NCI-H1417 (cell line): ENCODE results near the gene LRP8.

Experiments used
- DNase-seq, 3 experiments: peaks; one replicate each; lab custom pipeline; 2025; lab: John Stamatoyannopoulos, UW

Gene LRP8

DNA sequence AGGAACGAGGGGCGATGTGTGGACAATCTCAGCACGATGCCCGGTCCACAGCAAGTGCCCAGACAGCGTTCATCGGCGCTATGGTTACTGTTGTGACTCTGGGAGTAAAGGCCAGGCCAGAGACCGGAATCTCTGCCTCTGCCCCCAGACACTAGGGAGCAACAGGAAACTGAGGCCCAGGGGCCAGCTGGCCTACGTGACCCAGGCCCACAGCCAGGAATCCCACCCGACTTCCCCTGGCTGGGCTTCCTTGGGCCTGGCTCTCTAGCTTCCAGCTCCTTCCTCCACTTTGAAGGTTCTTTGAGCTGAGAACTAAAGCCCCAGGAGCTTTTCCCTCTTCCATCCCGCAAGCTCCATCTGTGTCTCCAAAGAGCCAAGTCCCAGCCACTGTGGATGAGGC is 4.6 kb downstream of the LRP8 start:
- no peak for DNase-seq

DNA sequence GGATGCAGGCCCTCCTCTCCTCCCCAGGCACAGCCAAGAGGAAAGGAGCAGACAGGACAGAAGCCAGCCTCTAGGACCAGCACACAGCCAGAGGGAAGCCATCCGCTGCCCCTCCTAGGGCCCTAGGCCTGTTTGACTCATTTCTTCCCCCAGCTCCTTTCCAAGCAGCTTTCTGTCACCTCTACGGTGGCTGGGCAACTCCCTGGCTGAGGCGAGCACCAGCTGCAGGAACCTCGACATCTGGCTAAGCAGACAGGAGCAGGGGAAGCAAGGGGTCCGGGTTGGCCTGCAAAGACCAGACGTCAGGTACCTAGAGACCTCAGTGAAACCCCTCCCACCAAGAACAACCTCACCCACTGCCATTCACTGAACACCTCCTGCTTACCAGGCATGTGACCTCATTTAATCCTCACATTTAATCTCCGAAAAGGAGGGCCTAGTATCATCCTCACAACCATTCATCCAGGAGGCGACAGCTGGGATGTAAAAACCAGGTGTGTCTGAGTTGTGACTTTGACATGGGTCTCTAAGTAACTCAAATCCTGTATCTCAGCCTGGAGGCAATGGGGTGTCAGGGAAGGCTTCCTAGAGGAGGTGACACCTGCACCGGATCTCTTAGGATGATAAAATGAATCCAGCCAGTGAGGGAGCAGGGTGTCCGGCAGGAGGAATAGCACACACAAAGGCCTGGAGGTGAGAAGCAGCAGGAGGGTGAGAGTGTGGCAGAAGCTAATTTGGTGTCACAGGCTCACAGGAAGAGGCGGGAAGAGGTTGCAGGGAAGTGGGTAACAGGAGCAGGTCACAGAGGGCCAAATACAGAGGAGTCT is 5.9 kb downstream of the LRP8 start:
- no peak for DNase-seq

DNA sequence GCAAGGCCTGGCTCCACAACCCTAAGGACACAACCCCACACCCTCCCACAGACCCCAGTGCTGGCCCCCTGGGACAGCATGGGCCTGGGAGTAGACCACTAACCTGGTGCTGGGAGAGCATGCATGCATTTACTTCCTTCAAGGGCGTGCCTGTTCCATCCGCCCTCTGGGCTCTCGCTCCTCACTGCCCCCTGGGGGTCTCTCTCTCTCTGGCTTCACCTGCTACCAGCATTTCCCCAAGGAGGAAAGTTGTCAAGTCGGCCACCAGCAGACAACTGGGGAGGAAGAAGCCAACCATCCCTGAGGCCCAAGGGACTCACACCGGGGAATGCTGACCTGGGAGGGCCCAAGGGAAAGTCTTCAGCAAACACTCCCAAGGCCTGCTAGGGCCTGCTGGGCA is 6.5 kb downstream of the LRP8 start:
- DNase-seq, result no peak

DNA sequence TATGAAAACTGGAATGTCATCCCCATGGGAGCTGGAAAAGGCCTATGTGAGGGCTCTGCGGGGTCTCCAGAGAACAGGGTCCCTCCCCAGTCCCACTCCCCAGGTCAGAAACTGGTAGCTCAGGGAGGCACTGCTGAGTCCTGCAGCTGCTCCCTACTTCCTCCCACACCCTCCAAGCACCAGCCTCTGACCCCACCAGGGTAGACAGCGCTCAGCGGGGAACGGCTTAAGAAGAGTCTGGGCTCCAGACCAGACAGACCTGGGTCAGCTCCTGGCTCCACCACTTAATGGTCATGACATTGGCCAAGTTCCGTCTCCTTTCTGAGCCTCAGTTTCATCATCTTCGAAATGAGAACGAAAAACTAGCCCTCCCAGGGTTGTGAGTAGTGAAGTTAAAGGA is 7.2 kb downstream of the LRP8 start:
- DNase-seq, result no peak

DNA sequence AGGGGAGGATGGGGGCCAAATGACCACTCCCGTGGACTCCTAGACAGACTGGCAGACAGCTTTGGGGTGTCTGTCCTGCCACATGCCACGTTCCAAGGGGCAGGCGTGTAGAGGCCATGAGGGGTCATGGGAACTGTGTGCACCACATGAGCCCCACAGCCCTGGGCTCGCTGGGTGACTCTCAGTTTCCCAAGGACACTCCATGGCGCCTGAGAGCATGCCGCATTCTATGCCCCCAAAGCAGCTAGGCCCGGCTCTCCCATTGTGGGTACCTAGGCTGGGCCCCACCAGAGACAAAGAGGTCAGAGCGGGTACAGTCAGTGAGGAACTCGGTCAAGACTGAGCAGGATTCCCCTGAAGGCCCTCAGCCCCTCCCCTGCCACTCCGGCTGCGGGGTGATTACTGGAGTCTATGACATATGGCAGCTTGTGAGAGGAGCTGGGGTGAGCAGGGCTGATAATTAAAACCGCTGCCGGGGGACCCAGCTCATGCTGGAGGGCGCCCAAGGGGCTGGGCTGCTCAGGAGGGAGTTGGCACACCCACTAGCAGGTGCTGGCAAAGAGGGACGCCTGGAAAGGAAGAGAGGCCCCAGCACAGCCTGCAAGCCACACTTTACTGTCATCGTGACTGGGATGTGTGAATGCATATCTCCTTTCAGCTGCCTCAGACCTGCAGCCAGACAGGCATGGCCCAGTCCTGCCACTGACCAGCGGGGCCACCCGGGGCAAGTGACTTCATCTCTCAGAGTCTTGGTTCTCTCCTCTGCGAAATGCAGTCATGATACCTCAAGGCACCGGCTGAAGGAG is 8.4 kb downstream of the LRP8 start:
- peak in 1 of 3 experiments; percentile 30 for DNase-seq

DNA sequence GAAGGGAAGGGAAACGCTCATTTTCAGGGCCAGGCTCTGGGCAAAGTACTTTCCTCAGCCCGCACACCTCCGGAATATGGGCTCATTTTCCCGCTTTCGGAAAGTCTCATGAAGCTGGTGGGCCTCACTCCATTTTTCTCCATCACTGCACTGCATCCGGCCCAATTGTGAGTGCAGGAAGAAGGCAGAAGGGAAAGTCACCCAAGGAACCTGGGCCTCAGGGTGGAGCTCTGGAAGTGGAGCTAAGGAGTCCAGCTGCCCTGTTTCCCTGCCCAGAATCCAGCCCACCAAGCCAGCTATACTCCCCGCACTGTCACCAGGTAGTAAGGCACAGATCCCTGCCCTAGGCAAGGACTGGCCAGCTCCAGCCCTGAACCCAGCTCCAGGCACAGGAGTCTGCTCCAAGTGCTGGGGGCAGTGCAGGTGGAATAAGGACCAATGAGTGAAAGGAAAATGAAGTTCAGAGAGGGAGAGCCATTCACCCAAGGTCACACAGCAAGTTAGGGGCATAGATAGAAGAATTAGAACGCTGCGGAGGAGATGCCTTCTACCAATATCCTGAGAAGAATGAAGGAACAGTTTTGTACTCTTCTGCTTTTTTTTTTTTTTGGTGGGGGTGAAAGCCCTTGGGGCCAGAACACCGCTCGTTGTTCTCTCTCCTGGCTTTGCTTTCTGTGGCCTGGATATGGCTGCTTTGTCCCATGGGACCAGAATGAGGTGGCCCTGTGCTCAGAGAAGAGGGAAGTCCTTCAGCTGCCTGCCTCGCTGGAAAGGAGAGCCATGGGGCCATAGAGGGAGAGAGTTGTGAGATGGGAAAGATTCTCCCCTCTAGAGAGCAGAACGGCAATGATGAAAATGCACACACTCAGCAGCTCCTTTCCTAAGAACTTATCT is 10.0 kb downstream of the LRP8 start:
- no peak for DNase-seq

DNA sequence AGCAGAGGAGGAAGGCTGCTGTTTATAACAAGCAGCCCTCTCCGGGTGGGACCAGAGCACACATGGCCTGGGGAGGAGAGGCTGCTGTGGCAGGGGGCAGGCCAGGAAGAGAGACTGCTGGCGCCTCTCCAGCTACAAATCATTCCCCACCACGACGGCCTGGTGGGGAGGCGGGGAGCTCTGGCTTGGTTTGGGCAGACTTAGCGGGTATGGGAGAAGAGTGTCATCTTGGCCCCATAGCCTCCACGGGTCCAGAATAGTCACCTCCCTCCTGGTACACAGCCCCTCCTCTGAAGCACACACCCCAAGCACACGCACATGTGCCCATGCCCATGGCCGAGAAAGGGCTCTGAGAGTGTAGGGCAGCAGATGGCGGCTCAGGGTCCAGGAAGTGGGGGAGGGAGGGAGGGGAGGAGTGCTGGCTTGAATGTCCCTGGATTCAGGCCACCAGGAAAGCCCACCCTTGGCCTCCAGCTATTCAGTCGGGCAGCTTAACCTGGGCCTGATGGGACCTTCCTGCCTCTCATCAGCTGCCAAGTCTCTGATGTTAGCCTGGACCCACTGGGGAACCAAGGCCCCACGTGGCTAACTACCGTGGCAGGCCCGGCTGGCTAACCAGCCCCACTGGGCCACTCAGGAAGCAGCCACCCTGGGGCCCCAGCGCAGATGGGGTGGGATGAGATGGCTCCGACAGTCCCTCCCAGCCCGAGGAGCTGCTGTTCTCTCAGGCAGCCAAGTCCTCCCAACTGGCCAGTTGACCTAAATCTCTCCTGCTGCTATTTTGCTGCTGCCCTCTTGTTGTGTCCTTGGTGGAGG is 10.9 kb downstream of the LRP8 start:
- DNase-seq, result peak in 1 of 3 experiments; percentile 6

DNA sequence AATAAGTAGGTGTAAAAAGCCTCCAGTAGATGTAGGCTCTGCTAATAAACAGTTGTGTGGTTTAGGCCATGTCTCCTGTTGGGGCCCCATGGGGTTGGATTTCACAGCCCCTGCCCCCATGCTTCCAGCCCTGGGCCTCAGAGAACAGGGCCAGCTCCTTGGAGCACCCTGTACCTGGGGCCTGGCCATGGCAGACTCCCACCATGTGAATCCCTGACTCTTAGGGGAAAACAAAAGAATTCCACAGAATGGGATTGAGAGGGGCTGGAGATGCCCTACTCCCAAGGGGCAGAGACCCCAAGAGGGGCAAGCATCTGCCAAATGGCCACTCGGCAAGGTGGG is 11.5 kb downstream of the LRP8 start:
- DNase-seq, result no peak

DNA sequence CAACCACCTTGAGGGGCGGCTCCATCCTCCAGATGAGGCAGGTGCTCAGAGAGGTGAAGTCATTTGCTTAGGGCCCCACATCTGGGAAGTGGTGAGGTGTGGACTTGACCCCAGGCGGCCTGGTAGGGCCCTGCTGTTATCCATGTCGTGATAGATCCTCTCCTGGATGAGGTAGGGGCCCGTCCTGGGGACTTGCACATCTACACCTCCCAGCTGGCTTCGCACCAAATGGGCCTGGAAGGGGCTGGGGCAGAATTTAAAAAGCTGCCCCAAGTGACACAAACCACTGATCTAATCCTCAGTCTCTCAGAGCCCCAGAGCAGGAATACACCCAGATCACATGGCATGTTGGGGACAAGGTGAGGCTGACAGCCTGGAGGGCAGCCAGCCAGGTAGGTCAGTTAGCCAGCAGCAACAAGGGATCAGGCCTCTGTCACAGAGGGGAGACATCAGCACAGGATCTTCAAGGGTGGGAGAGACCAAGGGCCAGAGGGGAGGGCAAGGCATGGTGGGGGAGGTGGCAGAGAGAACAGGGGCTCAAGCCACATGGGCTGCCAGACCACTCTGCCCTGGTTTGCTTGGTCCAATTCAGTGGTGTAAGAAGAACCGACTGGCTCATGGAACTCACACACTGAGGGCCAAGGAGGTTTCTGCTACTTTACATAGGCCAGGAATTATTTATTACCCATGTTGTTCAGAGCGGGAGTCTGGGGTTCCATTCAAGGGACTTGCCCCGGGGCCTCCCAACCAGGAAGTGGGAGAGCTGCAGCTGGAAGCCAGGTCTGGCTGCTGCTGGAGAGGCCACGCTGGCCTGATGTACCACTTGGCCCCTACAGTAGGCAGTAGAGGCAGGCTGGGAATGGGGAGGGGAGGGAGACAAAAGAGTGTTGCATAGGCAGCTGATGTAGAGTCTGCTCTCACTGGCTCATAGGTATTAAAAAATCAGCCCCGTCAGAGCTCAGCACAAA is 12.1 kb downstream of the LRP8 start:
- no peak for DNase-seq

DNA sequence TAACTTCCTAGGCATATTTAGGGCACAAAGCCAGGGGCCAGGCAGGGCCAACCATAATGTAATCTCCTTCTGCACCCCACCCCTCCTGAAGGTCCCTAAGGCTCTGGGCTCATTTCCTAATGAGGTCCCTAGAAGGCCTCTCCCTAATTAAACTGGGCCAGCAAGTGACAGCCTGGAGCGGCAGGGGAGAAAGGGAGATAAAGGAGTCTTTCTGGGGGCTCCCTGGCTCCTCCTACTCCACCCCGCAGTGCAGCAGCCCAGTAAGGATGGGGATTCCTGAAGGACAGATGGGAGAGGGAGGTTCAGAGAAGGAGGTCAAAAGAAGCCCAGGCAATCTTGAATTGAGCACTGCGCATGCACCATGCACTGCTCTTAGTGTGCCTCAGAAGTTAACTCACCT is 12.8 kb downstream of the LRP8 start:
- DNase-seq, result no peak

DNA sequence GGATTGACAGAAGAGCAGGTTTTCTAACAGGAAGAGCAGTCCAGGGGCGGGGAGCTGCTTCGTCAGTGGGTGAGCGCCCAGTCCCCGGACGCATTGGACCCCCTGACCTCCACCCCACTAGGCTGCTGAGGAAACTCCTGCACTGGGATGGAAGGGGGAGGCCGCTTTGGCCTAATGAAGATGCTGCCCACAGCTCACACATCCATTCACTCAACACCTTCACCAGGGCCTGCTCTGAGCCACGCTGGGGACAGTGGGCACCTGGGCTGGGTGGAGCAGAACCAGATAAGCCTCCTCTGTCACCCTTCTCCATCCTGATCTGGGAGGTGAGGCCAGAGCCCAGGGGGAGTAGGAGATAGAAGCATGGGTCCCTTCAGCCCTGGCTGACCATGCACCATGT is 13.3 kb downstream of the LRP8 start:
- no peak for DNase-seq

DNA sequence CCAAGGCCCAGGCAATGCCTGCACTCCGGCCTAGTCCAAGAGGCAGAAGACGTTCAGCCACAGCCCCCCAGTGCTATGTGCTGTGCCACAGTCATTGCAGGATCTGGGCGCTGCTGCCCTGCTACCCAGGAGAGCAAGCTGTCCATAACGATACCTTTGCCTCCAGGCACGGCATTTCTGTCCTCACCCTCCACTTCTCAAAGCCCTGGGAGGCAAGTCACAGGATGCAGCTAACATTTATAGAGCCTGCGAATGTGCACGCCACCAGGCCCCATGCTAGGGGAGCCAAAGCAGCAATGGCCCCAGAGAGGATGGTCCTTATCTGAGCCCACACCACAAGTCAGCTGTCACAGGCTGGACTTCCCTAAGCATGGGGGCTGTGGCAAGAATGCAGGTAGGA is 13.8 kb downstream of the LRP8 start:
- DNase-seq, result no peak

DNA sequence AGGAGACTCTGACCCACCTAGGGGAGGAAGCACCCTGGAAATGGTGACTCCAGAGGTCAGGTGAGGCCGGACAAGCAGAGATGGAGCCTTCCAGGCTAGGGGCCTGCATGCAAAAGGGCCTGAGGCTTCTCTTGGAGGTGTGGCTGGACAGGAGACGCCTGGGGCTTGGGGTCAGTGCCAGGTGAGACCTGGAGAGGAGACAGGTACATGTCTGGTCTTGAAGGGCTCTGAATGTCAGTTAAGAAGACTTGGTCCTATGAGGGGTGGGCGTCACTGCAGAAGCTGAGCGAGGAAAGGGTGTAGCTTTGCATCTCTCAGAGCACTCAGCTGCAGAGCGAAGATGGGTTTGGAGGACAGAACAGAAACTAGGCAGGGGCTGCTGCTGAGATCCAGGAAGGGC is 14.3 kb downstream of the LRP8 start:
- no peak for DNase-seq

DNA sequence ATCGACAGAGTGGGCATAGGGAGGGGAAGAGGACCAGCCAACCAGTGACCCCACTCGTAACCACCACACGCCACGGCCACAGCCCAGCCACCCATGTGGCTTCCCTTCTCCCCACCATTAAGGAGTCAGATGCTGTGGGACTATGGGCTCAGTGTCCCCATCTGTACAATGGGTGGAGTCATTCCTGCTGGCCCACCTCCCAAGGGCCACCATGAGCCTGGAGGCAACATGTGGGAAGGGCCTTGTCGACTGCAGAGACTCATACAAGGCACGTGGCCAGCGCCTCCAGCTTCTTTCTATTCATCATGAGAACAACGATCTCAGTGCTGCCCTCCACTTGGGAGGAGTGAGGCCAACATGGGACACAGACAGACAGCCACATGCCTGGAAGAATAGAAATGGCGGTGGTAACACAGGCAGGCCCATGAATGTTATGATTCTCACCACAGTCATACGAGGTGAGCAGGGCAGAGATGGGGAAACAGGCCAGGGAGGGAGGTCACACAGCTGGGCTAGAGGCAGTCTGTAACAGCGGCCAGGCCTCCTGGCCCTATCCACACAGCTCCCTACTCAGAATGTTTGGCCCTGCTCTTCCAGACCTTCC is 16.1 kb downstream of the LRP8 start:
- DNase-seq, result no peak

DNA sequence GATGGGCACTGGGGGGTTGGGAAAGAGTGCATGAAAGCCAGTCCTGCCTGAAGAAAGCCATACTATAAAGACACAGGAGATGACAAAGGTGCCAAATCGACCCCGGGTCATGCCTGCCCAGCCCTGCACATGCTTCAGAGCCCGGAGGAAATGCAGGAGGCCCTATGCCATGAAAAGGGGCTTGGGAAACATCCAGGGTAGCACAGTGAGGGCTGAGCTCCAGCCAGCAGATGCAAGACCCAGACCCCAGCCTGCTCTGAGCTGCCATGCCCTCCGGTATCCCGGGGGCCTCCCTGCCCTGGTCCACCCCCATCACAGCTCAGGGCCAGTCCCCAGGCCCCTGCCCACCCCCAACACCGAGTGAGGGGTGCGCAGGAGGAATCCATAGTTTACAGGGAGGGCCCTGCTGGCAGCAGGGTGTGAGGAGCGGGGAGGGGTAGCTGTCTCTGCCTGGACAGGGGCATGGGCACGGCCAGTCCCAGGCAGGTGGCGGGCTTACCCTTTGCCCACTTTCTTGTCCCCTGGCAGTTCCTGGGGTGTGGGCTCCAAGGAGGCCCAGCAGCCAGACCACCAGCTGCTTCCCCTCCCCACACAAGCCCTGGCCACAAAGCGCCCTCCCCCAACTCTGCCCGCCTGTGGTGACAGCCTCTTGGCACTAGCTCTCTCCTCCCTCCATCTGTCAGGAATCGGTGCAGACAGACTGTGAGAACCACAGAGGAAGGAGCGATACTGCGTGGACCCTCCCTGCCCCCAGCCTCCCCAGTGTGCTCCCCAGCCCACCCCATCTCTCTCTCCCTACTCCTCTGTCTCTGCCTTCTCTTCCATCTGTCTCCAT is 16.8 kb downstream of the LRP8 start:
- DNase-seq, result no peak

DNA sequence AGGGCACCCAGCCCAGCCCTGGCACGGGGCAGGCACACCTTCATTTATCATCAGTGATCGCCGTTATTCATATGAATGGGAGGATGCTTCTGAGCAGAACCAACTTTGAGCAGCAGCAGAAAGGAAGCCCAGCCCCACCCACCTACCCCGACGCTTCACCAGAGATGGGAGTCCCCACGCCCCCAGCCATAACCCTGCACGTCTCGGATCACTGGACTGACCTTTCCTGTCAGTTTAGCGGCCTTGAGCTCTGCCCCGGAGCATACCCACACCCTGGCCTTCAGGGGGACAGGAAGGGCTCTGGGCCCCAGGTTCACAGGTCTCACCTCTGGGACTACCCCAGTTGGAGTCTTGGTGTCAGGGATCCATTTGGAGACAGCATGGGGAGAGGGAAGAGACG is 18.1 kb downstream of the LRP8 start:
- DNase-seq, result no peak

DNA sequence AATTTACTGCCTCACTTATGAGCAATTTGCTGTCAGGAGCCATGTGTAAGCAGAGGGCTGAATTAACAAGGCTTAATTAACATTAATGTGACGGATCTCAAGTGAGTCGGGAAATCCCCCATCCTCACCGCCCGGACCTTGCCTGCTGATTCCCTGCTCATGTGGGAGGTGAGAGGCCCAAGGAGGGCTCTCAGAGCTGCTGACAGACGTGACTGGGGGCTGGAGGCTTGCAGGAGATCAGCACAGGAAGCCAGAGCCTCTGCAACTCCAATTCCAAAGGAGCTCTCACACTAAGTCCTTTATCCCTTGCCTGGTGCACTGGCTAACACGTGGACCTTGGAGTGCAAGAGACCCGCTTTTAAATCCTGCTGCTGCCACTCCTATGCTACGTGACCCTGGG is 19.4 kb downstream of the LRP8 start:
- peak in 1 of 3 experiments; percentile 40 for DNase-seq

DNA sequence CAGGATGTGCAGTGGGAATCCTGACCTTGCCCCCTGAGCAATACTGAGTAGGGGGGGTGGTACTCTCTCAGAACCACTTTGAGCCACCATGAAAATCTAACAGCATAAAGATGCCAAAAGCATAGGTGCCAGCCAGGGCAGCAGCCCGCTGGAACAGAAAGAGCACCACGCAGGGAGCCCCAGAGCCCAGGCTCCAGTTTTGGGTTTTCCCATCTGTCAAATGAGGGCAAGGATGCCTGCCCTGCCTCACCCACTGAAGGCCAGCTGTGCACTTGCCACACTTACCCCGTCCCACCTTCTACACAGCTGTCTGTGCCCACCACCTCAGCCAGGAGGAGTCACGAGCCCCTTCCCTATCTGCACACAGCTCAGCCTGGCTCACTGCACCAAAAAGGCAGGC is 20.8 kb downstream of the LRP8 start:
- DNase-seq, result no peak

DNA sequence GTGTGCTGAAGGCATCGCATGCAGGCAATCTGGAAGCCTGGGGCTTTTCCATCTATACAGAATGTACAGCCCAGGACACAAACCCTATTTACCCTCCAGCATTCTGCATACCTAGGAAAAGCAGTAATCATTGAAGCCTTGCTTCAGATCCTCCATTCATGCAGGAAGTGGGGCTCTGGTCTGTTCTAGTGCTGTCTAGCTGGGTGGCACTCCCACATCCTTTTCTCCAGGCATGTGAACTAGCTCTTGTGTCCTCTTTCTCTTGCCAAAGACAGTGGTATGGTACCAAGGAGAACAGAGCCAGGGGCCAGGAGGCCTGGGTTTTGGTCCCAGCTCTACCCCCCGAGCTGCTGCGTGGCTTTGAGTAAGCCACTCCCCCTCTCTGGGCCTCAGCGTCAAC is 21.7 kb downstream of the LRP8 start:
- no peak for DNase-seq
